DMS53 treated with DMSO at 0.1 percent for 48 hours (cell line): ENCODE measurements around the gene ABCC8.
A peak's percentile ranks its signal among the peaks of the same experiment; 100 is the strongest.

Experiments
- DNase-seq: peaks from one replicate; lab custom pipeline; 2025; ENCODE audit not compliant: unreplicated experiment; lab: John Stamatoyannopoulos, UW

The ABCC8 gene

DNA sequence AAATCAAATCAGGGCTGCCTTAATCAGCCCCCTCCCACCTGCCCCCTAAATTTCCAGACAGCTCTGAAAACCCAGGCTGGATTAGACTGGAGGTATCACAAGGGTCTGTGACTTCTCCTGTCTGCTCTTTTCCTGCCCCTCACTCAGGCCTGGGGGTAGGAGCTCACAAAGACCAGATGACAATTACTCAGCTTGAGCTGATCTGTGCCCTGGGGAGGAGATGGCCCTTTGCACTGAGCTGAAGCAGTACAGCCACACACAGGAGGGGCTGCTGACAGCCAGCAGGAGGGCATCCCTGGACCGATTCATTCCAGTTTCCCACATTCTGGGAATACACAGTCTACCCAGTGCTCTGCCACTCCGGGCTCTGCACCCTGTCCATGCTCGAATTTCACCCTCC lies 4.2 kb downstream of the ABCC8 start:
- DNase-seq = no peak

DNA sequence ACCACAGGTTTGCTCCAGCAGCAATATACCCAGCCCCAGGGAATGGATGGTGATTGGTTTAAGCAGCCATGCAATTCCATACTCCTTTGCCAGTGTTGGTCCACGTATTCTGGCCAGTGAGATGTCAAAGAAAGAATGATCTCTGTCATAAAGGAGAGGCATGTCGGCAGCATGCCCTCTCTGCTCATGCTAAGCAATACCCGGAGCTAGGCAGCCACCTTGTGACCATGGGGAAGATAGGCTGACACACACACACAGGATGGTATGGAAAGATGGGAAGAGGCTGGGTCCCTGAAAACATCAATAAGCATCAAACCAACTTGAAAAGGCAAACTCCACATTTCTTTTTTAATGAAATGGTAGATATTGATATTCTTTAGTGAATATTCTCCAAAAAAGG lies 5.1 kb downstream of the ABCC8 start:
- DNase-seq = no peak

DNA sequence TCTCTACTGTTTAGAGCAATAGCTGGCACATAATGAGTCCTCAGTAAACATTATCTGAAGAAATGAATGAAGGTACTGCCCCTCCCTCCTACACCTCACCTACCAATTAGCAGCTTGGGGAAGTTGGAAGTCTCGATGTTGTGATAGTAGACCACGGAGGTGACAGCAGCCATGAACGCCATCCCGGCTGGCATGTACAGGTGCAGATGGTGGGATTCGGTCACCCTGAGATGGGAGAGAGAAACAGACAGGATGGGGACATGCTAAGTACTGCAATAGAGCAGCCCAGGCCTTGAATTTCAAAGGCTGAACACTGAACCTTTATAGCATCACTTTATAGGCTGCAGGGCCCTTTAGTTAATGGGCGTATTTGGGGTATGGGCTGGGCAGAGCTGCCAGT lies 6.6 kb downstream of the ABCC8 start:
- DNase-seq = no peak

DNA sequence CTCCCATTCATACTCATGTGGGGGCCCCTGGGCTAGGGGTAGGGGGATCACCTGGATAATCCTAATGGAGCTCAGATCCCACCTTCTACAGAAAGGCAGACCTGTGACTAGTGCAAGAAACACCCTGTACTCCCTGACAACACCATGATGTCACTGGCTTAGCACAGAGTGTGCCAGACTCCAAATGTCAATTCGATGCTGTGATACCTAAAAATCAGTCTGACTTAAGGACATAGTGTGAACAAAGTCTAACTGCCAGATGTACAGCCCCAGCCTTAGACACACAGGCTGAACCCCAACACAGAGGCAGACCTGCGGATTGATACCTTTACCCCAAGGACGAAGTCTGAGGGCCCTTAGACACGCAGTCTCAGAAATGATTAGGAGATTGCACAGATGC lies 8.5 kb downstream of the ABCC8 start:
- no peak for DNase-seq

DNA sequence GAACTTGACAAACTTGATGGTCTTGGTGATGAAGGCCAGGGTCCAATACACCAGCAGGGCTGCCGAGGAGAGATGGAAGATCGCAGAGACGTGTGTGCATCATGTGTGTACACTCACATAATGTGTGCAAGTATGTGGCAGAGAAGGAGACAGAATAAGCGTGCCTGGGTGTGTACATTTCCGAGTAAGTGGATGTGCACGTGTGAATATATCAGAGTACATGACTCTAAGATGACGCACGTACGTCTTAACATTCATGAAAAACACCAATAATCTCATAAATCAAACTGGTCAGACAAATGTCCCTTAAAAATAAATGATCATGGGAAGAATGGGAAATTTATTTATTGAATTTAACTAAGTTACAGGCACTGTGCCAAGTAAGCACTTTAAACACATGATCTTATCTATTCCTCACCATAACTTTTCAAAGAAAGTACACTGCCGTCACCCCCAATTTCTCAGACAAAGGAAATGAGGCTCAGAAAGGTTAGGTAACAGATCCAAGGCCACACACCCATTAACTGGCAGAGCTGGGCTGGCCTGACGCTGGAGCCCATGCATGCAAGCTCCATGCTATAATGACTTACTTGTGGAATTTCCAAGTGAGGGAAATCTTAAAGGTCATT lies 13.0 kb downstream of the ABCC8 start:
- no peak for DNase-seq

DNA sequence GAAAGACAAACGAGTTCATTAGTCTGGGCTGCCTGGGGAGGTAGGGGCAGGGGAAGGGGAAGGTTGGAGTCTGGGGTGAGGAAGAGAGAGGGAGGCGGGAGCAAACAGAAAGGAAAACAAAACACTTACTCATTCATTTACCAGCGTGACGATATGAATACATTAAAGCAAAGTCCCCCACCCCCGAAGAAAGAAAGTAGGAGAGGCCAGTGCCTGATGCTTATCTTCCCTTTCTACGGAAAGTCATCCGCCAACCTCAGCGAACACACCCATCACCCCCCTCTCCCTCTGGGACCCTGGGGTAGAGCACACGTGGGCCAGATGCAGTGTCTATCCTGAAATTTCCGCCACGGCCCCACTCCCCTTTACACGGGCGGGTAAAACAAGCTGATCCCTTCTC lies 13.7 kb downstream of the ABCC8 start:
- no peak for DNase-seq

DNA sequence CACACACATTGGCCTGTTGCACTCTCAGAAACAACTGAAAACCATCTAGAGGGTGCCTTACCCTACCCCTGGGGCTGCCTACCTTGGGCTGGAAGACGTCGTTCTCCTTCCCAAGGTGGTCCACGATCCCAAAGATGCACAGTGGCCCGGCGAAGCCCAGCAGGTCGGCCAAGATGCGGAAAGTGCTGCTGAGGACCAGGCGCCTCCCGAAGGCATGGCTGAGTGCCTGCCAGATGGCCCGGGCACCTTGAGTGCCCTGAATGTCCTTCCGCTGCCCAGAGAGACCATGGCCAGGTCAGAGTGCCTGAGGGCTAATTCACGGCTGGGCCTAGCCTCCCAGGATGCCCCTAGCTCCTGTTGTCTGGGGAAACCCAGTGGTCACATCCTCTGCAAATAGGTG lies 16.2 kb downstream of the ABCC8 start:
- no peak for DNase-seq

DNA sequence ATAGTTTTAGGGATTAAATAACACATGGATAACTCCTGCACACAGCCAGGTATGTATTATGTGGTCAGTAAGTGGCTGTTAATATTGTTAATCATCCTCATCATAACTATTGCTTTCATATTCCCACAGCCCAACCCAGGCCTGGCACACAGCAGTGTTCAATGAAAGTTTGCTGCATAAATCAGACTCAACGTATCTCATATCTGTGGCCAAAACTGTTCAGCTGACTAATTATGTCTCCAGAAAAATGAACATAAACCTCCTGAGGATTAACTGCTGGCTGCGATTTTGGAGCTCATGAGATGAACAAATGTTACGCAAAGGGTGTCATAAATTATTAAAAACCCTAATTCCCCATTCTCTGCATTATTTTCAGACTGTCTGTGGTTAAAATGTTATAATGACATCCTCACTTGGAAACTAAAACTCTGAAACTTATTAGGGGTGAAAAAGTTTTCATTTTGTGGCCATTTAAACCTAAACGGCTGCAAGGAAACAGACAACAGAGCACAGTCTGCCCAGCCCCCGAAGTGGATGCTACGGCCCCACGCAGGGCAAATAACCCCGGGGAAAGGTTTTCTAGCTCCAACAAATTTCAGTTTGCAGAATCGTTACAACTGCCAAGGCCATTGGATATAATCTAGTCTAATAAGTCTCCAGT lies 17.3 kb downstream of the ABCC8 start:
- DNase-seq = no peak

DNA sequence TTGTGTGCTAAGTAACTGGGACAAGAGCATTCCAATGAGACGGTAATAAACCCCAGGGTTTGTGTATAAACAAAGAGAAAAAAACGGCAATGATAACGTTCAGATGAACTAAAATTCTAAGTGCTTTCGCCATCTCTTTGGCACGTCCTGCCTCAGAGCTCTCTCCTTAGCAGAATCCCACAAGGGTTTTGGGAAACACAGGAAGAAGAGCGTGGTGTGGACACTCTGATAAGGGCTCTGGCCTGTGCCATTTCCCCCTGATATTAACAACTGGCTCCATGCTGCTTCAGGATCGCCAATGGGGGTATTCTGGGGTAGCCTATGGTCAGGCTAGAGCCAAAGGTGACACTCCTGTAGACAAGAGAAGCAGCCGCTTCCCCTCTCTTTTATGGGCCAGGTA lies 18.4 kb downstream of the ABCC8 start:
- DNase-seq = no peak

DNA sequence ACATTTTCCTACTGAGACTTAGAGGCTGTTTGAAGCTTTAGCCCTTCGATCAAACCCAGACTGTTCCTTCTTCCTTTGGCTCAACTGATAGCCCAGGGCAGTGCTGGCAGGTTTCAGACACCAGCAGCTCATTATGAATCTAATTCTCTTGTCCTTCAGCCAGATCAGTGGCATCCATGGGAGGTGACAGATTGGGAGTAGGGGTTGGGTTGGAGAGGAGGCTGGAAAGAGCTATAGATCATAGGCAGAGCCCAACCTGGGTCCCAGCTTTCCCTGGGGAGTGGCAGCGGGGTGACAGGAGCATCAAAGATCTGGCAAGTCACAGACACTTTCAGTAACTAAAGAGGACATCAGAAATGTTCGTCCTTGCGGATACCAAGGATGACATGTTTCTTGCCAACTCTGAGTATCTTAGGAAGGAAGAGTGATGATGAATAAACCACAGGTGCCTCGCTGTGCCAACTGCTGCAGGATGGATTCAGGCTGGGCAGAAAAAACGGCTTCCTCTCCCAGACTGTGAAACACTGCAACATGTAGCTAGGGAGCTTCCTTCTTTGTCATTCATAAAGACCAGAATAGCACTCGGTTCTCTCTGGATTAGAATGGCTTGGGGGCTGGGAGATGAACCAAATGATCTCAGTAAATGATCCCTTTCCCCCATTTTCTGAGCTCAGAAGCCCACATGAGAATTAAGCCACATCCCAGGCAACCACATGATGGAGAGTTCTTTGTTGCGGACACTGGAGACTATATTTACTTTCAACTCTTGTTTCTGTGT lies 19.1 kb downstream of the ABCC8 start:
- no peak for DNase-seq

DNA sequence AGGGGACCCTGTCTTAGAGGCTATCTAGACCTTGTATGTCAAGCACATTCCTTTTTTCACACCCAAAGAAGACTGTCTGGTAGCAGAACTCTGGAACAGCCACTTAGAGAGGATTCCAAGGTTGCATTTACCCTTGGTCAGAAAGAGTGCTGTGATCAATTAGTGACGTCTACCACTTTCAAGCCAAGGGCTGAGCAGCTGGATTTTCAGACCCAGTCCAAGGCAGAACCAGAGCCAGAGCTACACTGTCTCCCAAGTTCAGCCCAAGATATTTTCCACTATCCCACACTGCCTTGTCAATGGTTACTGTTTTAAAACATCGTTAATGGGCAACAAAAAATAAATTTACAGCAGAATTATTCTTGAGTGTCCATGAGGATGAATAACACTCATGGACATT lies 24.0 kb downstream of the ABCC8 start:
- no peak for DNase-seq

DNA sequence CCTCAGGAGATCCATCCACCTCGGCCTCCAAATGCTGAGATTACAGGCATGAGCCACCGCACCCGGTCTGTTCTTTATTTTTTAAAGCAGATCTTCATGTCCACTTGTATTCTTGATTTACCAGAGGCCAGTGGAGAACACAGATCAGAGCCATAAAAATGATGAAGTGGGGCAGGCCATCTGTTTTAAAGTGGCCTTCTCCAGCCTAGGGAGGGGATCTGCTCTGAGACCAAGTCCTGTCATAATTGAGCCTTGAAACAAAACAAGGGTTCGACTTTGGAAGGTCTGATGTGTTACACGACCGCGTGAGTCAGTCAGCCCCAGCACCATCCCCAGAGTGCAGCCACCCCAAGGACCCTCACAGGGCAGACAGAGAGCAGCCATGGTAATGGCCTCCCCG lies 27.5 kb downstream of the ABCC8 start:
- no peak for DNase-seq

DNA sequence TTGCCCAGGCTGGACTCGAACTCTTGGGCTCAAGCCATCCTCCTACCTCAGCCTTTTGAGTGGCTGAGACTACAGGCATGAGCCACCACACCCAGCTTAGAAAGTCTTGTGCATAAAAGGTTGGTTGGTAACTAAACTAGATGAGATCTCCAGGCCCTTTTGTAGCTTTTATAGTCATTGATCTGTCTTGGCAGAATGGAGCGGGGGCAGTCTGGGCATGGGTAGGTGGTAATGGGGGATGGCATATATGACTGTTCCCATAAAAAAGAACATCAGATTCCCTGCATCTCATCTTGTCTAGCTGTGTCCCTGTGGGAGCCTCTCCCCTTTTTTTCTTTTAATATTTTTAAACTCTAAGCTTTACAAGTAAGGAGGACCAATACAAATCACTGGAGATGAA lies 30.2 kb downstream of the ABCC8 start:
- DNase-seq = no peak

DNA sequence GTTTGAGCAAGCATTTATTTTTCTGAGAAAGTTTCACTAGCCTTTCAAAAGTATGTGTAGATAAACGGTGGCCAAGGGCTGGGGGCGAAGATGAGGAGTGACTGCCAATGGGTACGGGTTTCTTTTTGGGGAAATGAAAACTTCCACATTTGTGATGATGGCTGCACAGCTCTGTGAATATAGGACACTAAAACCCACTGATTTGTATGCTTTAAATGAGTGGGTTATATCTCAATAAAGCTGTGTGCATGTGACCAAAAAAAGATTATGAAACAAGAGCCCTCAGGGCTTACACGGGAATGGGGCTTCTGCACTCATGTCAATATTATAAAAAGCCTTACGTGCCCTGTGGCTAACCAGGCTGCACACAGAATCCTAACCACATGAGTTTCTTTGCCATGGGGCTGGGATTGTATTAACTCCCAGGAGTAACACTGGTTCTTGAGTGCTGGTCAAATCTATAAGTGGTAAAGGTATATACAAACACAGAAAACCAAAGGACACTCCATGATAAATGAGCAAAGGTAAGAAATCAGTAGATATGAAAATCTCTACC lies 31.3 kb downstream of the ABCC8 start:
- DNase-seq = no peak

DNA sequence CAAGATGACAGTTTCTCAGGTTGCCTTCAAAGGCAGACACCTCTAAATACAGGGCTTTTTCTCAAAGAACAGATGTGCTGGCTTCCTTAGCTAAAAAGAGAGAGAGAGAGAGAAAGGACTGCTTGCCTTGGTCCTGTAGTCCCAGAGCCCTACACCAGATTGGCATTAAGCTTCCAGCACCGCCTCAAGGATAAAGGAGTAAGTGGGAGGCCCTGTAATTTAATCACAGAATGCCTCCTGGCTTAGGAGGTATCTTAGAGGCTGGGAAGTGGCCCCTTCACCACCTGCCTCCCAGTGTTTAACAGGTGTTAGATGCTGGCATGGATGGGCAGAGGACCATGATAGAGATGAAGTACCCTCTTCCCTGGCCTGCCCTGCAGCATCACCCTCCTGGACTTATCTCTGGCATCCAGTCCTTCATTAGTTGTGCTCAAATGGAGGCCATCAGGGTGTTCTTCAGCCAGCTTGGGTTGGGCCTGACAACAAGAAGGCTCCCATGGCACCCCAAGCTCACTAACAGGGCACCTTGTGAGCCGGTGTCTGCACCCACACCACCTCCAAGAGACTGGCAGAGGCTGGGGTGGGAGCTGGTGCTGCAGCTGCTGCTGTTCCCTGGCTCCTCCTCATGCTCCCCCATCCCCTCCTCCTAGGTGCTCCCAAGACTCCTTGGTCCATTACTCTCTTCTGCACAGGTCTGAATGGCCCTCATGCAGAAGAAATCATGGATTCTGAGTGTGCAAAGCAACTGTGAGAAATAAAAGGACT lies 32.5 kb downstream of the ABCC8 start:
- DNase-seq = no peak

DNA sequence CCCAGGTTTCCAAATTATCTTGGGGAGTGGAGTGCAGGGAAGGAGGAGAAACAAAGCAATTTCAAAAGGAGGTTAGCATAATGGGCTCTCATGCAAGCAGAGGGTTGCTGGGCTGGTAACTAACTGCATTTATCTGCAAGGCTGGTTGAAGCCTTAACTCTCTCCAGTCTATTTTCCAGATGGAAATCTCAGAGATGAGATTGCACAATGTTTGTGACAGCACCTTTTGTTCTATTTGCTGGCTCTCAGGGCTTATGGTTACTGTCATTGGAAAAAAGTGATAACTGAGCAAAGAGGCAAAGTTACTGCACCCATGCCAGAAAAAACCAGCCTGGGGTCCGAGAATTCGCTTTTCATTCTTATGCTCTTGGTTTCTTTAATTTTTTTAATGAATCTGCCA lies 33.2 kb downstream of the ABCC8 start:
- DNase-seq = no peak

DNA sequence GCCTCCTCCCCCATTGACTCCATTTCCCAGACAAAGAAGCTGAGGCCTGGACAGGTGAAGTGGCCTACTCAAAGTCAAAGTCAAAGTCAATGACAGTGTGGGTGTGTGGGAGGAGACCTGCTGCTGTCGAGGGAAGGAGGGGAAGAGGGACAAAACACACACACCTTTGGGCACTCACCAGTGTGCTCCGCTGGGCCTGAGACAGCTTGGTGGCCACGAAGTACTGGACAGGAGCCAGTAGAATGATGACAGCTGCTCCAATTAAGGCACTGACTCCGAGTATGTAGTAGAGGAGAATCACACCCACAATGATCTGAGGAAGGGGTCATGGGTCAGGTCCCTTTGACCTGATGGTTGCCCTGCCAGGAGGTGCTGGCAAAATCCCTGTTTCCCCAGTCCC lies 33.6 kb downstream of the ABCC8 start:
- no peak for DNase-seq

DNA sequence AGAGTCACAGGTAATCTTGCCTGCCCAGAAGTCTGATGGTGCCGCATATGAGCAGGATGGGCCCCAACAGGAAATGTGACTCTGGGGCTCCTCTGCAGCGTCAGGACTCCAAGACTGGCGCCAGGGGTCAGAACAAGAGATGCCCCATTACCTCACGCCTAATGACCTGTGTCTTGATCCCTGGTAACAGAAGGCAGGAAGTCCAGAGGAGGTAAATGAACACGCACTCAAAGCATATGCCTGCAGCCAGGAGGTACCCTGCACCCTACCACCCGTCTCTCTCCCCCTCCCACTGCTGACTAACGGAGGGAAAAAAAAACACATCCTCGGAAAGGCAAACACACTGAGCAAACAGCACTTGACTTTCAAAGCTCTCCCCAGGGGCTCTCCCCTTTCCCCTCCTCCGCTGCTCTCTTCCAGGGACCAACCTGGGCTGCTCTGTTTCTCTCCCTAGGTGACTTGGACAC lies 37.3 kb downstream of the ABCC8 start:
- peak; percentile 92 for DNase-seq

DNA sequence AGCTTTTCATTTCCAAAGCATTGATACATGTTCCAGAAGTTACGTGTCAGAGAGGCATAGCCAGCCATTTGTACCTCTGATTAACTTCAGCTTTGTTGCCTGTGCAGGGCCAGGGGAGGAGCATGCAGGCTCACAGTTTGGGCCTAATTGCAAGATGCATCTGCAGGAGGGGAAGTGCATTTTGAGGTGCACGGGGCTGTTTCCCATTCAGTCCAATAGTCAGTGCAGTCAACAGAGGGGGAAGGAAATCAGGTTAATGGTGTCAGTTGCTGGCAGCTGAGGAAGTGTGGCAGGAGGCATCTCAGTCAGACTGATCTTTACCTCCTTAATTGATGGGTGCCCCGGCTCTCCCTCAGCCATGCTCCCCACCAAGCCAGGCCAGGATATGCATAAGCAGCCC lies 39.3 kb downstream of the ABCC8 start:
- no peak for DNase-seq

DNA sequence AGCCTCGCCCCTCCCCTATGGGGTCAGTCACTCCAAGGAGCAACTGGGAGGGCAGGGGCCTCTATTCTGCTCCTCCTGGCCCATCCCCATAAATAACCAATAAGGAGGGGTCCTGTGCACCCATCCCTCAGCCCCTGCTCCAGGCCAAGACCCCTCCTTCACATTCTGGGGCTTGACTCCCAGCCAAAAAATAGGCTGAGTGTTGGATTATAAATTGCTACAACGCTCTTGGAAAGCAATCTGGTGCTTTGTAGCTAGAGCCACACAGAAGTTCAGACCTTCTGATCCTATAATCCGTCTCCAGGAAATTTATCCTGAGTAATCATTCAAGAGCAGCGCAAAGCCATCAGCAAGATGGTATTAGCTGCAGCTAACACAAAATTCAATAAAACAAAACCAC lies 42.5 kb downstream of the ABCC8 start:
- no peak for DNase-seq

DNA sequence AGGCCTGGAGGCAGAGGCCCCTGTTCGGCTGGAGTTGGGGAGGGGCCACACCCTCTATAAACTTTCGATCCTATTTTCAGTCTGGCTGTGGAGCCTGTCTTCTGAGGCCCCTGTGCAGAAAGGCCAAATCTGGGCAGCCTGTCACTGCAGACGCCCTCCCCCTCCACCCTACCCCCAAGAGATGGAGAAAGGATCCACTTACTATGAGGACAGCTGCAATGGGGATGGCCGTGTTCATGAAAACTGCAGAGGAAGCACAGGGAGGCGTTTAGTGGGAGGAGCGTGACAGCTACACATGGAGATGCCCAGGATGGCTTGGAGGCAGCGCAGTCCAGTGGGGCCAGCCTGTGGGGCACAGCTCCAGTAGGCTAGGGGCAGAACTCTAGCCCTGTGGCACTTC lies 44.6 kb downstream of the ABCC8 start:
- no peak for DNase-seq
